Natural killer cell (primary cell): ENCODE measurements around the gene SPESP1. TPM values are rescaled to one million over a fixed set of nuclear protein-coding genes. Genes with fewer than 3 reads are reported as not detected.

Experiments
- ATAC-seq, 3 donors: fragments of 150-1000 bp in 2 of 3; fragments of 200-7000 bp in 1 of 3; cut with Tn5 transposase; 1 replicate in 1 of 3; 2 replicates in 2 of 3; pipeline ENCODE4 v1.10.0; 2021; ENCODE audit warnings: mild to moderate bottlenecking in 2 of 3, moderate library complexity in 2 of 3
- DNase-seq, 2 donors: peaks; one replicate each; pipeline versions ENCODE4 v3.0.0 to v3.0.0-alpha.2; 2013 to 2021; ENCODE audit warnings: mixed read lengths in 1 of 2
- H3K27ac ChIP-seq: one replicate; pipeline ENCODE4 v1.5.1; 2013; ENCODE audit warnings: mild to moderate bottlenecking, low read length
- H3K27me3 ChIP-seq: one replicate; pipeline ENCODE4 v1.6.1; 2013; ENCODE audit warnings: low read length; ENCODE audit not compliant: control insufficient read depth, insufficient read depth
- H3K36me3 ChIP-seq: one replicate; pipeline ENCODE4 v1.6.1; 2013; ENCODE audit warnings: low read length; ENCODE audit not compliant: control insufficient read depth, insufficient read depth
- H3K4me1 ChIP-seq: one replicate; pipeline ENCODE4 v1.6.1; 2013; ENCODE audit warnings: low read length; ENCODE audit not compliant: control insufficient read depth, insufficient read depth
- H3K4me3 ChIP-seq: one replicate; pipeline ENCODE4 v1.5.1; 2013; ENCODE audit warnings: low read length
- H3K9me3 ChIP-seq: one replicate; pipeline ENCODE4 v1.6.1; 2013; ENCODE audit warnings: low read length; ENCODE audit not compliant: control insufficient read depth, insufficient read depth
- H3K27ac Mint-ChIP-seq, 2 donors: one replicate each; pipeline ENCODE4 v1.8.0; 2022; ENCODE audit warnings: mild to moderate bottlenecking in 2 of 2, mixed read lengths in 2 of 2, moderate library complexity in 1 of 2
- H3K27me3 Mint-ChIP-seq, 2 donors: one replicate each; pipeline ENCODE4 v1.8.0; 2022; ENCODE audit warnings: low read depth in 2 of 2, mixed read lengths in 2 of 2
- H3K36me3 Mint-ChIP-seq: one replicate; pipeline ENCODE4 v1.8.0; 2022; ENCODE audit warnings: mixed read lengths
- H3K4me1 Mint-ChIP-seq, 2 donors: one replicate each; pipeline ENCODE4 v1.8.0; 2022; ENCODE audit warnings: mixed read lengths in 2 of 2
- H3K4me3 Mint-ChIP-seq: one replicate; pipeline ENCODE4 v1.8.0; 2022; ENCODE audit warnings: mild to moderate bottlenecking, moderate library complexity, mixed read lengths
- H3K9me3 Mint-ChIP-seq, 2 donors: one replicate each; pipeline ENCODE4 v1.8.0; 2022; ENCODE audit warnings: mixed read lengths in 2 of 2
- CTCF ChIP-seq: fragments of 200-600 bp; IDR thresholded peaks from one replicate; pipeline ENCODE4 v1.8.0; 2022; ENCODE audit warnings: antibody characterized with exemption
- WGBS: methylation state at CpG from one replicate; pipeline ENCODE4 v1.1.7; 2013; ENCODE audit warnings: missing lambda C conversion rate; ENCODE audit not compliant: insufficient coverage; 5-methylcytosine and 5-hydroxymethylcytosine counted together
- intact Hi-C: fragments of 100-400 bp; cut with micrococcal nuclease; formaldehyde crosslinking; loops from one replicate; pipeline ENCODE4 v1.14.2; 2022
- total RNA-seq, 4 donors: library from RNA; stranded (reverse); fragments of 120-200 nt in 1 of 4; gene quantifications; one replicate each; pipeline versions ENCODE4 v1.2.3 to v1.2.4, GENCODE V29; 2013 to 2022

The SPESP1 gene
- total RNA-seq, 3 donors from 2014 or later (not counting 1 experiment from before 2014, with no cell fraction given), result 0.43 TPM; not detected in 2

- Mint-ChIP-seq H3K4me1 (no peaks in the 10 kb centered on the region), H3K27me3 (peaks cover 3 to 35% of the 10 kb centered on the region in 2 donors), H3K36me3 (no peaks in the 10 kb centered on the region), H3K27ac (no peak overlapping the region), H3K9me3 (no peaks in the 10 kb centered on the region), H3K4me3 (no peak overlapping the region)
- H3K4me3 ChIP-seq, result no peak overlapping the region
- no peak for ATAC-seq
- no peaks in the 10 kb centered on the region for H3K4me1 ChIP-seq
- intact Hi-C loops, result no loop called here
- no peak for TF ChIP-seq CTCF
- no peak for DNase-seq
- H3K27ac ChIP-seq, result no peak overlapping the region
- no peaks in the 10 kb centered on the region for H3K9me3 ChIP-seq
- WGBS, result 80% methylated on average over 4 of the region's 4 CpGs
- H3K27me3 ChIP-seq, result no peaks in the 10 kb centered on the region
- H3K36me3 ChIP-seq, result no peaks in the 10 kb centered on the region
Observed at GRCh38 chr15:68983961-68984481, 53.7 kb downstream of the SPESP1 start.

- WGBS, result 69% methylated on average over 2 of the region's 3 CpGs
- no peak for TF ChIP-seq CTCF
Observed at GRCh38 chr15:68984586-68984985, 54.3 kb downstream of the SPESP1 start.

GRCh38 chr15:68985361-68985891 lies 55.1 kb downstream of the SPESP1 start:
- no peaks in the 10 kb centered on the region for H3K4me1 Mint-ChIP-seq
- H3K27me3 ChIP-seq, result no peaks in the 10 kb centered on the region
- no peak overlapping the region for H3K27ac ChIP-seq
- DNase-seq (no peak), ATAC-seq (no peak)
- no peaks in the 10 kb centered on the region for H3K9me3 ChIP-seq
- H3K36me3 ChIP-seq, result no peaks in the 10 kb centered on the region
- no peak for TF ChIP-seq CTCF
- H3K4me1 ChIP-seq, result no peaks in the 10 kb centered on the region
- WGBS, result 67% methylated on average over 2 of the region's 5 CpGs
- H3K4me3 Mint-ChIP-seq, result no peak overlapping the region
- peaks cover 3 to 27% of the 10 kb centered on the region in 2 donors for H3K27me3 Mint-ChIP-seq
- H3K36me3 Mint-ChIP-seq, result no peaks in the 10 kb centered on the region
- H3K27ac Mint-ChIP-seq, result no peak overlapping the region
- intact Hi-C loops, result no loop called here
- no peaks in the 10 kb centered on the region for H3K9me3 Mint-ChIP-seq
- H3K4me3 ChIP-seq, result no peak overlapping the region

More at GRCh38 chr15:68984586-68984985, 54.3 kb downstream of the SPESP1 start:
- no peak for ATAC-seq
- DNase-seq, result no peak
- intact Hi-C loops, result no loop called here
- H3K36me3 Mint-ChIP-seq, result no peaks in the 10 kb centered on the region
- H3K36me3 ChIP-seq, result no peaks in the 10 kb centered on the region
- no peak overlapping the region for H3K4me3 Mint-ChIP-seq
- H3K9me3 ChIP-seq, result no peaks in the 10 kb centered on the region
- H3K4me1 Mint-ChIP-seq, result no peaks in the 10 kb centered on the region
- H3K27ac ChIP-seq, result no peak overlapping the region
- H3K9me3 Mint-ChIP-seq, result no peaks in the 10 kb centered on the region
- no peaks in the 10 kb centered on the region for H3K27me3 ChIP-seq
- no peak overlapping the region for H3K4me3 ChIP-seq
- no peaks in the 10 kb centered on the region for H3K4me1 ChIP-seq
- H3K27ac Mint-ChIP-seq, result no peak overlapping the region
- peaks cover 3 to 35% of the 10 kb centered on the region in 2 donors for H3K27me3 Mint-ChIP-seq

GRCh38 chr15:68986322-68986721 lies 56.0 kb downstream of the SPESP1 start:
- intact Hi-C loops, result no loop called here
- no peak for TF ChIP-seq CTCF
- H3K4me1 ChIP-seq, result no peaks in the 10 kb centered on the region
- H3K36me3 ChIP-seq, result no peaks in the 10 kb centered on the region
- no peaks in the 10 kb centered on the region for H3K9me3 ChIP-seq
- WGBS, result 90% methylated on average over 4 of the region's 5 CpGs
- H3K36me3 Mint-ChIP-seq, result no peaks in the 10 kb centered on the region
- no peak overlapping the region for H3K4me3 Mint-ChIP-seq
- no peaks in the 10 kb centered on the region for H3K9me3 Mint-ChIP-seq
- ATAC-seq, result no peak
- no peaks in the 10 kb centered on the region for H3K27me3 ChIP-seq
- no peak overlapping the region for H3K27ac ChIP-seq
- no peak overlapping the region for H3K27ac Mint-ChIP-seq
- H3K4me3 ChIP-seq, result no peak overlapping the region
- peaks cover 3 to 19% of the 10 kb centered on the region in 2 donors for H3K27me3 Mint-ChIP-seq
- H3K4me1 Mint-ChIP-seq, result no peaks in the 10 kb centered on the region
- no peak for DNase-seq
